ENCODE results near the gene PSTPIP2.
"Not testable (repeated sequence)": the region's sequence is repeated elsewhere in the genome, so short reads cannot be mapped to it uniquely, and the experiment has no call there.

Gene PSTPIP2

GRCh38 chr18:46071653-46072375 lies at the start of gene PSTPIP2:
Gene PSTPIP2 (minus strand): TSS chr18:46072260. CDS start chr18:46072188, 72 bp downstream.
- FAIRE-seq, result no peak

- no peak for FAIRE-seq
Observed at GRCh38 chr18:46113751-46114150, 41.7 kb upstream of the PSTPIP2 start.

- FAIRE-seq, result no peak
Observed at GRCh38 chr18:46110406-46110805, 38.3 kb upstream of the PSTPIP2 start.

DNA sequence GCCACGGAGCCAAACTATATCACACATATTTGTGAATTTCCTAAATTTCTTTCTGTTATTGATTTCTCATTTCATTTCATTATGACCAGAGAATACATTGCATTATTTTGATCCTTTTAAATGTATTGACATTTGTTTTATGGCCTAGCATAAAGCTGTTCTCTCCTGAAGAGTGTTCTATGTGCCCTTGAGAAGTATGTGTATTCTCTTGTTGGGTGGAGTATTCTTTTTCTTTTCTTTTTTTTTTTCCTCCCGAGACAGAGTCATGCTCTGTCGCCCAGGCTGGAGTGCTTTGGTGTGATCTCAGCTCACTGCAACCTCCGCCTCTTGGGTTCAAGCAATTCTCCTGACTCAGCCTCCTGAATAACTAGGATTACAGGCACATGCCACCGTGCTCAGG lies 37.3 kb upstream of the PSTPIP2 start:
- no peak for FAIRE-seq

DNA sequence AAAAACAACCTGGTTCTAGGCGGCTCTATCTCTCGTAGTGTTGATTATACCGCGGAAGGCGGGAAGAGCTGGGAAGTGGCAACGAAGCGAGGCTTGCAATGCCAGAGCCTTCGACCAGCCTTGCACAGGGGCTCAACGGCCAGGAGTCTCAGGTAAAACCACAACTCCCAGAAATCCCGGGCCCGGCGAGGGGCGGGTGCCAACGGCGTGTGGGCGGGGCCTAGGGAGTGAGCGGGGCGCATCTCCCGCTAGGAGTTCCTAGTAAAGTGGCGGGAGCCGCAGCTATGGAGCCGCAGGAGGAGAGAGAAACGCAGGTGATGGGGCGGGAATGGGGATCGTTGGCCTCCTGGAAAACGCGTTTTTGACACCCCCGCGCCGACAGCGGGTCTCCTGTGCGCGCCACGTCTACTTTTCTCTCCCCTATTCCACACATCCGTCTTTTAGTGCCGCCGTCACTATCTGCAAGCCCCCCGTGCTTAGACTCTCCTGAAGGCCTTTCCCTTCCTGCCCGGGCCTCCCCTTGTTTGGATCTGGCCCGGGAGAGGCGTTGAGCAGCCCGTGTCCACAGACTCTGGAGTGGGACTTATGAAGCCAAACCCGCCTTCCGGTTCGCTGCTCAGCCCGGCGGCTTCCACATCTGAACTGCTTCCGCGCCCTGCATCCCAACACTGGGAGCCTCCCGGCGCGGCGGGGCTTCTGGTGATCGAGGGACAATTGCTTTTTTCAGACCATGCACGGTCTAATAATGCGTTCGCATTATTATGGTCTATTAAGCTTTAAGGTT lies 32.3 kb upstream of the PSTPIP2 start, which contains the start of gene HAUS1:
Gene HAUS1 (plus strand): TSS at position 258 of the 784 bp plus-strand sequence. CDS start 27 bp downstream, at position 285.
- peak; percentile 95 for FAIRE-seq

DNA sequence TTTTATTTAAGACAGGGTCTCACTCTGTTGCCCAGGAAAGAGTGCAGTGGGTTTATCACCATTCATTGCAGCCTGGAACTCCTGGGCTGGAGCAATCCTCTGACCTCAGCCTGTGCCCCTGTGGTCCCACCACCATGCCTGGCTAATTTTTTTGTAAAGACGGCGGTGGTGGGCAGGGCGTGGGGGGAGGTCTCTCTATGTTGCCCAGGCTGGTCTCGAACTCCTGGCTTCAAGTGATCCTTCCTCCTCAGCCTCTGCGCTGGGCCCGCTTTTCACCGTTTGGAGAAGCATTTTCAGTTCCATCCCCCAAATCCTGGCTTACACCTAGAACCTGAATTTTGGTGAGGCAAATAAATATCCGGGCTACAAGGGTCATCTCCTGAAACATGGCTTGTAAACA lies 27.4 kb upstream of the PSTPIP2 start:
- no peak for FAIRE-seq

DNA sequence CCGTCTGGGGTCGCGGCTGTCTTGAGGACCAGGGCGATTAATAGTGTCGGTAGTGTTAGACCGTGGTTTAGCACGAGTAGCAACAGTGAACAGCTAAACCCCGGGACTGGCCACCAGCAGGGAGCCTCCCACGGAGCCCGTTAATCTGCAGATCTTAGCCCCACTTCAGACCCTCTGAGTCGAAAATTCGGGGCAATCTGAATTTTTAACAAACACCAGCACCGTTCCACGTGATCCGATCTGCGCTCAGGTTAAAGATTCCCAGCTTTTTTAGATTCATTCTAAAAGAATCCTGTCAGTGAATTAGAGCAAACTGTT lies 26.5 kb upstream of the PSTPIP2 start:
- no peak for FAIRE-seq

DNA sequence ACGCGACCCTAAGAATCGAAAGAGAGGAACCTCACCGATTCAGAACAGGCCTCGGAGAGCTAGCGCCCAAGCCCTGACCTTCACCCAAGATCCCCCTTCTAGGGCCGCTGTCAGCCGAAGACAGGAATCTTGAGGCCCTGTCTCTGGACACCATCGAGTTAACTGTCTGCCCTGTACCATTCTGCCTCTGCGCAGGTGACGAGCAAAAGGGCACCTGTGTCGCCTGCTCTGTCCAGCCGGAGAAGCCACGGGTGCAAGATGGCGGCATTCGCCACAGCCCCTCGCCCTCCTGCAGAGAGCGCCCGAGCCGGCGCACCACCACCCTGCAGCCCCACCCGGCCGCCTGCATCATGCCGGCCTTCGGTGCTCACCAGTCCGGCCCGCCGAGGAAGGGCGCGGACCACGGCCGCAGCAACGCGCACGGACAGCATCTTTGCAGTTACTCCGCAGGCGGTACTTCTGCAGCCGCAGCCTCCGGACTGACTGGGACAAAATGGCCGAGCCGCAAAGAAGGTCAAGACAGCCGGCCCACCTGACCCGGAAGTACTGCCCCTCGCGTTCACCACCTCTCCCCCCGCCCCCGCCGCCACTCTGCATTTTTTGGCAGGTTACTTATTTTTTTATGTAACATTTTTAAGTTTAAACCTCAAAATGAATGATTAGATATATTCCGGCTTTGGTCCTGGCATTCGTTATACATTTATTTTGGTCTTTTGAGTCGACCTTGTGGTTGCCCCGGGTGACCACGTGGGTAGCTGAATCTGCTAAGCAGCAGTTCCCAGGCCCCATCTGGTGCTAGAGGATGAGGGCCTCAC lies 25.9 kb upstream of the PSTPIP2 start, which contains the start of gene ATP5F1A:
Gene ATP5F1A (minus strand): TSS at position 496 of the 815 bp plus-strand sequence. CDS start 65 bp downstream, at position 431.
- no peak for FAIRE-seq

GRCh38 chr18:46097431-46097800 lies 25.4 kb upstream of the PSTPIP2 start:
- no peak for FAIRE-seq

- no peak for FAIRE-seq
Observed at GRCh38 chr18:46096651-46097300, 24.7 kb upstream of the PSTPIP2 start.

- no peak for FAIRE-seq
Observed at GRCh38 chr18:46095532-46095931, 23.5 kb upstream of the PSTPIP2 start.

DNA sequence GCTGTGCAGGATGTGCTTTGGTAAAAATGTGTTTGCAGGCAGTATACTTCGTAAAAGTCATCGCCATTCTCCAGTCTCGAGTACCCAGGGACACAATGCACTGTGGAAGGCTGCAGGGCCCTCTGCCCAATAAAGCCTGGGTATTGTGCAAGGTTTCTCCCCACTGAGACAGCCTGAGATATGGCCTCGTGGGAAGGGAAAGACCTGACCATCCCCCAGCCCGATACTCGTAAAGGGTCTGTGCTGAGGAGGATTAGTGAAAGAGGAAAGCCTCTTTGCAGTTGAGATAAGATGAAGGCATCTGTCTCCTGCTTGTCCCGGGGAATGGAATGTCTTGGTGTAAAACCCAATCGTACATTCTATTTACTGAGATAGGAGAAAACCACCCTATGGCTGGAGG lies 16.4 kb upstream of the PSTPIP2 start:
- FAIRE-seq, result not testable (repeated sequence)

DNA sequence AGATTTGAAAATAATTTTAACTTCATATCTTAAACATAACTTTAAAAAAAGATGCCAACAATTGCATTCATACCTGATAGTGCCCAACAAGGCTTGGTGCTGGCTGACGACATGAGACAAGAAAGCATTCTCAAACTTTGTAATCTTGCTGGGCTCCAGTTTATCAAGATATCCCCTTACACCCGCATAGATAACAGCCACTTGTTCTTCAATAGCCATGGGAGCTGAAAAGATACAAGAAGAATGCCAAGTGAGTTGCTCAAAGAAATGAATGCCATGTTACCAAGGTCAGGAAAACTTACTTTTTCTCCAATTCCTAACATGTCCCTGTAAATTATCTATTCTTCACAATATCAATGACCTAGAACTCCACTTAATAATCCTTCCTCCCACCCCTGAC lies 12.4 kb upstream of the PSTPIP2 start:
- no peak for FAIRE-seq

DNA sequence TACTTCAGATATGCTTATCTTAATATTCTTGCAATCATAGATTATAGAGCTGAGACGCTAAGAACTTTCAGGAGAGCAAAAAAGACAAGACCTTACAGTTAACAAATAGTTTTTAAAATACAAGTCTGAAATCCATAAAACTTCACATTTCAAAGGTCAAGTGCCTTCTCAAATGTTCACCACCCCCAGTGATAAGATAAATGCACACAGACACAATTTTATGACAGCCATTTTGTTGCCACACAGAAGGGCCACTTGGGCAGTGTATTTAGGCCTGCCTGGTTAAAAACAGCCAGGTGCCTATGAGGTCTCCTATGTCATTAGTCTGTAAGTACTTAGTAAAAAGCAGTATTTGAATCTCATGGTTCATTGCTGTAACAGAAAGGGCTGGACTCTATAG lies 8.1 kb upstream of the PSTPIP2 start:
- no peak for FAIRE-seq

GRCh38 chr18:46079336-46079735 lies 7.3 kb upstream of the PSTPIP2 start:
- FAIRE-seq, result no peak

DNA sequence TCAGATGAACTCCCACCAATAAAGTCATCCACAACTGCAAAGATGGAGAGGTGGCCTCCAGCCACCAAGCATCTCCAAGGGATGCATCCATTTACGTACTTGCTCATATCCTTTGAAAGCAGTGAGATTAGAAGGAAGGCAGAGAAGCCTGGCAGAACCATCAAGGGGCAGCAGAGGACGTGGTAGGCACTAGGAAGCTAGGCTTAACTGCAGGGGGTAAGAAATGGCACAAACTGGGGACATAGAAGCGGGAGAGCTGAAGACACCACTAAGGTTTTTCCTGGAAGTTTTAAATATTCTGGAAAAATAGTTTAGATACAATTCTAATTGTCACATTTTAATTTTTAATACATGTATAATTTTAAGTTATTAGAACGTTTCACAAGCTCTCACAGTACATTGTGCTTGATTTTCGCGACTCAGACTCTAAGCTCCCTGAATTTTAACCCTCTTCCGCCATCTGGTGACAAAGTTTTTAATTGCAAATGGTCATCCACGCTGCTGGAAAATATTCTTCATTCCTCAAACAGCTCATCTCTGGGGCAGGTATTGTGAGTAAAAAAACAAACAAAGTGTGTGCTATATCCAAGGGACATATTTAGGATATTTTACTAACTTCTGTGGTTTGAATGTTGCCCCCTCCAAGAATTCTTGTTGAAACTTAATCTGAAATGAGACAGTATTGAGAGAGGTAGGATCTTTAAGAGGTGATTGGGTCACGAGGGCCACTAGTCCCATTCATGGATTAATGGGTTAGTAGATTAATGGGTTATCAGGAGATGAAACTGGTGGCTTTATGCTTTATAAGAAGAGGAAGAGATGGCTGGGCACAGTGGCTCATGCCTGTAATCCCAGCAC lies 1.6 kb upstream of the PSTPIP2 start:
- peak; percentile 98 for FAIRE-seq

DNA sequence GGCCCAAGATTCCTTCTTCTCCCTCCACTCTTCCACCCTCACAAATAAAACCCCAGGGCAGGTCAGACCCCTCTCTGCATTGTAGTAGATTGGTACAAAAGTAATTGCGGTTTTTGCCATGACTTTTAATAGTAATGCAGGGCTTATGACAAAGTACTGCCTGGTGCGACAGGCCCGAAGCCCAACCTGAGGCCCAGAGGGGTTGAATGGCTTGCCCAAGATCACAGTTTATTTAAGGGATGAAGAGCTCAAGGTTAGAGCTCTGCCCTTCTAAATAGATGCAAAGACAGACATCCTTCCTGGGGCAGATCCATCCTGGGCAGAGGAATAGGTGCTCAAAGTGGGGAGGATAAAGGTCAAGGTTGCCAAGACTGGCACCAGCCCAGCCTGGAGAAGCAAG lies 899 bp upstream of the PSTPIP2 start:
- no peak for FAIRE-seq

DNA sequence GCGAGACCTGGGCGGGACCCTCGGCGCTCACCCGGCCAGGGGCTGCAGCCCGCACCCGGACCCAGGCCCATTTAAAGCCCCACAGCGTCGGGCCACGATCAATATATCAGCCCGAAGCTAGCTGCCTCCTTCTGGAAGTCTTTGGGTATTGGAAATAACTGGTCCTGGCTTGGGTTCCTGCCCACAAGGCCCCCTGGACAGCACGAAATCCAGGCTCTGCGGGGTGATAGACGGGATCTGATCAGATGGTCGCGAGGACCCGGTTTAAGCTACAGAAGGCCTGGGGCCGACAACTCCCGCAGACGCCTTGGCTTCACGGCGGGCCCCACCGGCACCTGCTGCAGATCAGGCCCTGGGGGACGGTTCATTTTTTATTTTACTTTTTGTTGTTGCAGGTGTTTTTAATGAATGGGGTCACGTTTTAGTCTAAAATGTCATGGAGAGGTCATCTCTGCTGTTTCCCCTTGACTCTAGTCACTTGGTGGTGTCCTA lies 362 bp upstream of the PSTPIP2 start:
- no peak for FAIRE-seq

DNA sequence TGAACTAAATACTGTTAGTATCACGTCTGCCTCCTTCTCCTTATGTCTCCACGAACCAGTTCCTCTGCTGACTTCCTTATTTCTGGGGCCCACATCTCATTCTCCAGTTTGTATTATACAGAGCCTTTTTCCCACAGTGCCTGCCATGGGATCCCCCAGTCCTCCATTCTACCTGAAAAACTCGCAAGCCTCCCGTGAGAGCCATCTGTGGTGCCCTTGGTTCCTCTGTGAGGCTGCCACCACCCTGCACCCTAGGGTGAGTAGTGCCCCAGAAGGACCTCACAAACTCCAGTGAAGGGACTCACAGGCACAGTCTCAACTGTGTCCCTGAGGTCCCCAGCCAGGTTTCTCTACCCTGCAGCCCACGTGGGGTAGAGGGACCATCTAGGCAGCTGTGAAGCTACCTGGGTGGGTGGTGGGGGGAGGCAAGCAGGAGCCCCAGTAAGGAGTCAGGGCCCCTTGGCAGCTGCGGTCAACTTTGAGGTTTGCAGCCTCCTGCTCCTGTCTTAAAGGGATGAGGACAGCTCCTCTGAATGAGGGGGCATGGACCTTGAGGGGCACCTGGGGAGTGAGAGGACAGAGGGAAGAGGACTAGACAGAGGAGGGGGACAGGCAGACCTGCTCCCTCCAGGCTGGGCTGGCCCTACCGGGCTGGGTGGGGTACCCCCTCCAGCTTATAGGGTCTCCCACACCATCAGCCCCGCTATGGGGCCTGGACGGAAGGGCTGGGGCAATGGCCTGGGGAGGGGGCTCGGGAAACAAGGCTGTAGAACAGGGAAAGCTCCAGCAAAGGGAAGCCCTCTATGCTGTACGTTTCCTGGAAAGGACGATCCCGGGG lies 1.0 kb downstream of the PSTPIP2 start:
- FAIRE-seq, result no peak

- no peak for FAIRE-seq
Observed at GRCh38 chr18:46070232-46070631, 1.8 kb downstream of the PSTPIP2 start.

DNA sequence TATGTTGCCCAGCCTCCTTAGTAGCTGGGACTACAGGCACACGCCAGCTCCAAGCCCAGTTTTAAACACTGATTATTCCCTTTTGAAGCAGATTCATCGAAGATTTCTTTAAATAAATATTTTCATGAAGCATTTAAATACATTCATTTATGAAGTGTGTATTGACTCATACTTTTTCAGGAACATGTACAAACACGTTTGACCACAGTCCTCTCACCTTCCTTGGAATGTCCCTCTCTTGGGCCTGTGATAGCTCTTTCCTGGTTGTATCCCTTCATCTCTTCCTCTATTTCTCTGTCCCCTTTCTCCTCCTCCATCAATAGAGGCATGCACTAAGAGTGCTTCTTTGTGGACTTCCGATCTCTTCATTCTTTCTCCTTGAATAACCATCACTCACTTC lies 2.5 kb downstream of the PSTPIP2 start:
- no peak for FAIRE-seq

Data from G401.6 (cell line).